HG03097 (cell line): ENCODE measurements around the gene DNMT3A.

ENCODE experiments used
- ATAC-seq: cut with Tn5 transposase; IDR thresholded peaks from one replicate; pipeline ENCODE4 v1.9.1; 2021; ENCODE audit not compliant: unreplicated experiment, low FRiP score

The DNMT3A gene

DNA sequence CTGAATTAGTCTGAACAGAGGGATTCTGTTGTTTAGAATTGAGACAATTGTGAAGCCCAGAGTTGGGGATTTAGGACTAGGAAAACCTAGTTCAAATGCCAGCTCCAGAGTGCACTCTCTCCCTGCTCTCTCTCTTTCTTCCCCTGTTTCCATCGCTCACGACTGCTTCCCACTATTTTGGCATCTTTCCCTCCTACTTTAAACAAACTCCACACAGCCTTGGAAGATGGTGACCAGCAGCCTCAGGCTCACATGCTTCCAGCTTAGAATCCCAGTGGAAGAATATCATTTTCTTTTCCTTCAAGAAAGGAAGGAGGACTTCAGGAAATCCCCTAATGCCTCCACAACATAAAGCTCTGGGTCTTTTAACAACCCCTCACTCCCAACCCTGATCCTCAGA is 6.1 kb upstream of the DNMT3A start:
- no peak for ATAC-seq

DNA sequence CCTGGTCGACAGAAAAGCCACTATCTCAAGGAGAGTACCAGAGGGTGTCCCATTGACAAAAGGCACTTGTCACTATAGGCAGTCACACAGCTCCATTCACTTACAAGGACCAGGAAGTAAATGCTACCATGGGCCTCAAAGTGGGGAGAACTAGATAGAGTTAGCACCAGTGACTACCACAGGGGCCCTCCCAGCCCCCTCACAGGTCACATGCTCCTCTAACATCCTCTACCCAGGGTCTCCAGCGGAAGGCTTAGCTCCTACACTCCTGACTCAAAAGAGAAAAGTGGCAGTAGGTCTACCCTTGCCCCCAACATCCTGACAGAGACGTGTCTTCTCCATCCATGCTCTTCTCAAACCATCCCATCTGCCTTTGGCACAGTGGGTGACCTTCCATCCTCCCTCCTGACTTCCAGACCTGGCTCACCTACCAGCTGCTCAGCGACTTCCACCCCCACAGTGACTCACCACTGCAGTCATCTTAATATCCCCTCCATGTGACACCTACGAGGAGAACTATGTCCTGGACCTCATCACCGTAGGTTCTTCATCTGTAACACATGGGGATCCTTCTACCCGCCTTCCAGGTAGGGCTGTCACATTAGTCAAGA is 5.6 kb upstream of the DNMT3A start:
- ATAC-seq: no peak

GRCh38 chr2:25343187-25343825 is 1.6 kb upstream of the DNMT3A start:
- ATAC-seq: no peak

- peak; percentile 84 for ATAC-seq
Observed at GRCh38 chr2:25342372-25343186, 854 bp upstream of the DNMT3A start.

DNA sequence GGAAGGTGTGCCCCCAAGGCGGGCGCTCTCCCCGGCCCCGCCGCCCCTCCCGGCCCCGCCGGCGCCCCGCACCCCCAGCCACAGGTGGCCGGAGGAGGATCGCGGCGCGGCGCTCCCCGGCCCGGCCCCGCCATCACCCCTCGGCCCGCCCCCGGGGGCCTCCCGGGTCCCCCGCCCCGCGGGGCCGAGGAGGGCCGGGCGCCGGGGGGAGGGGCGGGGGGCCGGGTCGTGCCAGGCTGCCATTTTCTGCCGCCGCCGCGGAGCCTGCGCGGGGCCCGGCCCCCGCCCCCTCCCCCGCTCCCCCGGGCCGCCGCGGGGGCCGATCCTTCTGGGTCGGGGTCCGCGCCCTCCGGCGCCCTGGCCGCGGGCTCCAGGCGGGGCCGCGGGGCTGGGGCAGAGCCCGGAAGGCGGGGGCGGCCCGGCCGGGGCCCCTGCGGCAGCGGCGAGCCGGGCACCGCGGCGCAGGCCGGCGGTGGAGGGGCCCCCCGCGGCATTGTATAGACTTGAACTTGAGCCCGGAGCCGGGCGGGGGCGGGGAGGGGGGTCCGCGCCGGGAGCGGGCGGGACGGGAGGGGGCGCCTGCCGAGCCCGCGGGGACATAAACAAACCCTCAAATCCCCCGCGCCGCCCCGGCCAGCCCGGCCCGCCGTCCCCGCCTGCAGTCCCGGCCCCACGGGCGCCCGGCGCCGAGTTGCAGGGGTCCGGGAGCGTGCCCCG is 556 bp downstream of the DNMT3A start:
- ATAC-seq: peak; percentile 5

DNA sequence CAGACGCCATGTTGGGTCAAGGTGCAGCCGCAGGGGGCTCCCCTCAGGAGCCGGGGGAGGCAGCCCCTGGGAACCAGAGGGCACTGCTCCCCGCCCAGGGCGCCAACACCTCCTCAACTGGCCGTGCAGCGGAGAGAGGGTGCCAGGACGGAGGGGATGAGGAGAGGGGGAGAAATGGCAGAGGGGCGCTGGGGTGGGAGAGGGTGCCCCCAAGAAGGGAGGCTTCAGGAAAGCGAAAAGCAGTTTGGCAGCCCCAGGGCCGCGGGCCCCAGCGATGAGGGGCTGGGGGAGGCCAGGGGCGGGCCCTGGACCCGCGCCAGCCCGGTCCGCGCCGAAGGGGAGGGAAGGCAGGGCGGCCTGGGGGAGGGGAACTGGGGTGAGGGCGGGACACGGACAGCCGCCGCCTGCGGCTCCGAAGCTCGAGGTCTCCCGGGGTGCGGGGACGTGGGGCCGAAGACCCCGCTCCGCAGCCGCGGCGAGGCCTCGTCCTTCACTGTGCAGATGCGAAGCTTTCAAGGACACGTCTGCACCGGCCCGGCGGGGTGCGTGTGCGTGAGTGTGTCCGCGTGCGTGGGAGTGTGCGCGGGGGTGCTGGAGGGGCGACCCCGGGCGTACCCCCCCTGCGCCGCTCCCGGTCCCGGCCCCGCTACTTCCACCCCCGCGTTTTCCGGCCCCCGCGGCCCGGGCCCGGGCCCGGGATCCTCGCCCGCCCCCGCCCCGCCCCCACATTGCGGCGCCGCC is 1.4 kb downstream of the DNMT3A start:
- ATAC-seq: no peak

DNA sequence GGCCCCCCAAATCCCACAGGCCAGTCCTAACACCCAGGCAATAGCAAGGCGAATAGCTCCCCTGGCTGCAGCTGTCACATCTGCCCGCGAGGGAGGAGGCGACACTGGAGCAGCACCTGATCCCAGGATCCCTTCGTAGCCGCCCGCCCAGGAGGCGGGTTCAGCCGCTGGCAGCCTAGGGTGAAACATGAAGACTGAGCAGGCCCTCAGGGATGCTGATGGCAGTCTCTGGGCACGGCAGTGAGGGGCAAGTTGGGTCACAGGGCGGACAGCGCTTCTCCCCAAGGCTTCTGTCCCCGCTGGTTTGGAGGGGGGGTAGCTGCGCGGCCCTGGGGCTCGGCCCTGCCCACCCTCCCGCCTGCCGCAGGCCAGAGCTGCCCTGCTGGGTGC is 1.9 kb downstream of the DNMT3A start:
- no peak for ATAC-seq

GRCh38 chr2:25339211-25339674 is 2.5 kb downstream of the DNMT3A start:
- no peak for ATAC-seq

- no peak for ATAC-seq
Observed at GRCh38 chr2:25338401-25338800, 3.3 kb downstream of the DNMT3A start.

GRCh38 chr2:25337891-25338290 is 3.8 kb downstream of the DNMT3A start:
- no peak for ATAC-seq

DNA sequence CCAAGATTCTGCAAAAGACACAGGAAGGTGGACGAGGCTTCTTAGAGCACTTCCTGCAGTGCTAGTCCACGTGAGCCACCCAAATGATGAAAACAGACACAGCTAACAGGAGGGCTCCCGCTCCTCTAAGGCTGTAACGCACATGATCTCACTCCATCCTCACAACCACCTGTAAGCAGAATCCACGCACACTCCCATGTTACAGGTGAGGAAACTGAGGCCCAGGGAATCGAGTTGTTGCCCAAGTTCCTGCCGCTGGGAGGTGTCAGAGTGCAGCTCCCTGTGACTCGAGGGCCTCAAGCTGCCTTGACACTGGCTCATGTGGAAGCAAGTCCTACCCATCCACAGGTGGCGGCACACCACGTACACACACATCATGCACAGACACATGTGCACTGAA is 4.4 kb downstream of the DNMT3A start:
- ATAC-seq: no peak

GRCh38 chr2:25336383-25336841 is 5.3 kb downstream of the DNMT3A start:
- no peak for ATAC-seq

- no peak for ATAC-seq
Observed at GRCh38 chr2:25335971-25336370, 5.8 kb downstream of the DNMT3A start.

DNA sequence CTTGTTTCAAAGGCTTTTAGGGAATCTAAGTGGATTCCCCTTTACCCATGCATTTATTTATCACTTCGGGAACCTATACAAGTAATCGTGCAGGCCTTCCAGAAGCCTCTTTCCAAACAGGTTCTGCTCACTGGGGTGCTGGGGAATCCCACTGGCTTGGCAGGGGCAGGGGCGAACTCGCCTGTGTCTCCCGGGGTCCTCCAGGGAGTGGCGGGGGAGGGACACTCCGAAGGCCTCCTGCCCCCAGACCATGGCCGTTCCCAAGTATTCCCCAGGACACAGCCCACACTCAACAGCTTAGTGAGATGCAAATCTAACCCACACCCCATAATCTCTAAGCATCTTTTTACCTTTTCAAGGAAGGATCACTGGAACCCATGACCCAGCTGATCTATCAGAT is 6.5 kb downstream of the DNMT3A start:
- no peak for ATAC-seq

DNA sequence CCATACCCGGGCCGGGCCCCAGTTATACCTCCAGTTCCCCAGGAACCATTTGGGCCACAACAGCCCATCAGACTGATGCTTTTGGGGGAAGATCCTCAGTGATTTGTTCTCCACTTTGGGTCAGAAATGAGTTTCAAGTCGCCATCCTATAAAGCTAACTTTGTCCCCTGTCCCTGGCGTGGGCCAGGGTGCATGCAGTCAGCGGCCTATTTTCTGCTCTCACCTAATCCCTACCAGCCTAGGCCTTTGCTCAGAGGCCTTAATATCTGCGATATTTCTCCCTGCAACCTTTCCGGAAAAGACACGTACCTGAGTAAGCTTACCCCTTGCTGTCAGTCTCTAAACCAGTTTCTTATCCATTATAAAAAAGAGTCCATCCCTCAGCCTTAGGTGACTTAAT is 7.2 kb downstream of the DNMT3A start:
- ATAC-seq: no peak

DNA sequence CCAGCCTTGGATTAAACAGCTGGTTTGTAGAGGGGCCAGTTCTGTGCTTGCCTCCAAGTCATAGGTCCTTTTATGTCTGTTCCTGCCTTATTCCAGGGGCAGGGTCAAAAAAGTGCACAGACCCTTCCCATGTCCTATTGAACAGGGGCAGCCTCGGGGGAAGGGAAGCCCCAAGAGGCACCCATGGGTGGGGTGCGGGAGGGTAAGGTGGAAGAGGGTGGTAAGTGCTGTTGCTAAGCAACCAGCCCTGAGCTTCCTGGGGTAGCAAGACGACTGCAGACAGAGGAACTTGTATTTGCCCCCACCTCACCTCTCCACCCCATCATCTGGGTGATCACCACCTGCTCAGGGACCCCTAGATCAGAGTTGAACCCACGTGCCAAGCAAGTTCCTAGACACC is 7.7 kb downstream of the DNMT3A start:
- ATAC-seq: no peak

- ATAC-seq: no peak
Observed at GRCh38 chr2:25332571-25332970, 9.2 kb downstream of the DNMT3A start.

DNA sequence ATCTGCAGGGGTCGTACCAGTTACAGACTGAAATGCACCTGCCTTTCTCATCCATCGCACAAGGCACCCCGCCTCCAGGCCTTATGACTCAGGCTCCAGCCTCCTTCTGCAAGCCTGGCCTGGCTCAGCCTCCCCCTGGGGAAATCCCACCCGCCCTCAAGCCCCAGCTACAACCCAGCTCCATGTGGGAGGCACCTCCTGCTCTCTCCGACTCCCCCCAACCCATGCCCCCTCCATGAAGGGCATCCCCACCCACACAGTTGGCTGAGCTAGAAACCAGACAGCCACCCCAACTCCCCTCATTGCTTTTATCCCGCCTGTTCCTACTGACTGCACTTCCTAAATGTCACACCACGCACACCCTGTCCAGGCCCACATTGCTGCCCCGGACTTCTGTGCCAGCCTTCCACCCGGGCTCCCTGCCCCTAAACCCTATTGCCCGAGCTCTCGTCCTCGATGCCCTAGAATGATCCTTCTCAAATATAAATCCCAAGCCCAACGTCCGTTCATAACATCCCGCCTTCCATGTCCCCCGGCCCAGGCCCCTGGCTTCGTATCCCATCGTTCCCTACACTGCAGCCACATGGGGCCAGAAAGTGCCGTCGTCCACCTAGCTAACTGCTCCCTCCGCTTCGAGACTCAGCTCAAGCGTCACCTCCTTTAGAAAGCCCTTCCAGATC is 9.9 kb downstream of the DNMT3A start:
- no peak for ATAC-seq

GRCh38 chr2:25330937-25331336 is 10.8 kb downstream of the DNMT3A start:
- ATAC-seq: no peak

DNA sequence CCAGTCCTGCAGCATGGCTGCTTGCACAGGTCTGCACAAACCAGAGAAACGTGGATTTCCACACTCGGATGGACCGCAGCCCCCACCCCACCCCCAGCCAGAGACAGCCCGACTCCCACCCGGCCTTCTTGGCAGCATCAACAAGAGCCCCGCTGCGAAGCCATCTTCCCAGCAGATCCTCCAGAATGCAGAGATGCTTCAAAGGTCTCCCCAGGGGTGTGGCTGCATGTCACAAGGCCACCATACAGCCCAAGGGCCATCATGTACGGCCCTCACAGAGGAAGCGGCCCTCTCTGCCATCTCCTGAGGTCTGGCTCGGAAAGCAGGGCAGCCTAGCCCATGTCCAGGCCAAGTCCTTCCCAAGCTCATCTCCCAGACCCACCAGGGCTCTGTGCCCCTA is 11.5 kb downstream of the DNMT3A start:
- ATAC-seq: no peak
